HG02981 (cell line): ENCODE measurements around the gene HOXA7.

ENCODE experiments used
- ATAC-seq: cut with Tn5 transposase; IDR thresholded peaks from one replicate; pipeline ENCODE4 v1.9.1; 2021; ENCODE audit warnings: mild to moderate bottlenecking, moderate library complexity; ENCODE audit not compliant: unreplicated experiment

The HOXA7 gene

DNA sequence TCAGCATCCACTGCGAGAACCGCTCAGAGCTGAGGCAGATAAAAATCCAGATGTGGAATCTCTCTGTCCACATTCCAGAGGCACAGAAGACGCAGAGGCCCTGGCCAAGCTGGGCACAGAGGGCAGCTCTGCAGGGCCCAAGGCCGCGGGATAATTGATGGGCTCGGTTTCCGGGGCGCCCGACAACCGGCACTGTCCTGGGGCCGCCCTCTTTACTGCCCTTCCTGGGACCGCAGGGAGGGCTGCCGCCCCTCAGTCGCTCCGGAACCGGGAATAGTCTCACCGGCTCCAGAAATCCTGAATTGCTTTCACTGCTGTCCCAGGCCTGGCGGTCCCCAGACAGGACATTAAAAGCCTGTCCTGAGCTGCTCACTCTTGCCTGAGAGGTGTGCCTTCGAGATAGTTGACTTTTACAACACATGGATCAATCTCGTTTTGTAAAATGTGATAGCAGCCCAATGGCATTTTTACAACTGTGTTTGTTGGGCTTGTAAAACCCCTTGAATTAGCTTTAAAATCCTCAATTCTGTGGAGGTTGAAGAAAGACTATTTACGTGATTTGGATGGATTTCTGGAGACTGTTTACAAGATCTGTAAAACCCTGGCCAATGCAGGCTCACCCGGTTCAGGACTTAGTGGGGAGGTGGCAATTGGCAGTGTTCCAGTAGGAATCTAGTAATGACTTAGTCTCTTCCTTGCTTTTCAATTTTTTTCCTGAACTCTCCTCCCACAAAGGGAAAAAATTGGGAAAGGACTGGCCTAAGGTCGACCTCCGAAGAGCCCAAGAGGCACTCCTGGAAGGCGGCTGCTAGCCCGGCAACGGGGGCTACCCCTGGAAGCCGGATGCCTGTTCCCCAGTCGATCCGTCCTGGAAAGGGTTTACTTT lies 7.5 kb downstream of the HOXA7 start:
- no peak for ATAC-seq

DNA sequence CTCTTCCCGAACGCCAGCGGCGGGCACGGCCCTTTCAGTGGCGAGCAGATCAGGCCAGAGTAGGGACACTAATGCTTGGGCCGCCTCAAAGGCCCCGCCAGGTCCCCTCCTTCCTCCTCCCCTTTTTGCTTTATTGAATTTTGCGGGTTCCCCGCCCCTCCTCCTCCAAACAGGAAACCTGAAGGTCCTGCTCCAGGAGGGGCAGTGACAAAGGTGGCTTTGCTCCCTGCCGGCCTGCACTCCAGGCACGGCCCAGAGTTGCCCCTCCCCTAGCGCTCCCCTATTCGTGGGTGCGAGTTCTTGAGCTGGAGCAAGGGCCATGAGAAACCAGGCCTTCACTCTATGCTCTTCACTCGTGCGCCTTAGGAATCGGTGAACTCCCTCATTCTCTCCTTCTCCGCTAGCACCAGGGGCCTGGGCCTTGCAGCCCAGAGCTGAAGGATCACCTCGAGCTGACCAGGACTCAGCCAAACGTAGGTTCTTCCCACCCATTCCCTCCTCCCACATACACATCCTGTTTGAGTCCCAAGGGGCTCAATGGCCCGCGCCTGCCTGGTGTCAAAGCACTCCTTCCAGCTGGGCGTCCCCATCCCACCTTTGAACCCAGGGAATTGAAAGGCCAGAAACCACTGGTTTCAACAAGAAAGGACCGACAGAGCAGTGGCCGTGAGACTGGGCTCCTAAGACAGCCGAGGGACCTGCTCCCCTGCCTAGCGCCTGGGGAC lies 8.3 kb downstream of the HOXA7 start:
- ATAC-seq = no peak

DNA sequence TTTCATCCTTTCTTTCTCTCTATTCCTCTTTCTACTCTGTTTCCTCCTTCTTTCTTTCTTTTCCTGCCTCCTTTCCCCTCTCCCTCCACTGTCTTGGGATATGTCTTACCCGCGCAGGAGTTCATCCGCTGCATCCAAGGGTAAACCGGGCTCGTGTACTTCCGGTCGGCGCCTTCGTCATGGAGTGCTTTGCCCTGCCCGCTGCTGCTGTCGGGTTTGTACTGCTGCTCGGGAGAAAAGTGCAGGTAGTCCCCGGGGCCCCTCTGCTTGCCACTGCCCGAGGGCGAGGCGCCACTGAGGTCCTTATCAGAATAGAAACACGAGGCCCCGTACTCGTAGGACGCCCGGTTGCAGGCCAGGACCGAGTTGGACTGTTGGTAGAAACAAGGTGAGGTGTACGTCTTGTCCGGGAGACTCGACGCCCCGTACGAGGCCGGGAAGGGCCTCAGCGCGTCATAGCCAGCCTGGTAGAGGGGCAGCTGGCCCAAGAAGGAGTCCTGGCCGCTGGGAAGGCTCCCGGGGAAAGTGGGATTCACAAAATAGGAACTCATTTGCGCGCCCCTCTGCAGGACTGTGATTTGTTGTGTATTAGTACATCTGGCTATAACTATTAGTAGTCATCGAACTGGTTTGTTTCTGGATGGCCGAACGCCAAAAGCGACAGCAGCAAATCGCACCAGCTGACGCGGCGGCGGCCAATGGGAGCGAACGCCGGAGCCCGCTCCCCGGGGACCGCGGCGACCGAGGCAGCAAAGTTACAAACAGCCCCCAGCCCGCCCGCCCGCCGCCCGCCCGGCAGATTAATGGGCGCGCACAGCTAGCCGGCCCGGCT lies 9.1 kb downstream of the HOXA7 start, which contains the start of gene HOXA6:
Gene HOXA6, minus strand, starts transcription at position 576 of the 832 bp plus-strand sequence. Its CDS starts 25 bp downstream, at position 551.
- ATAC-seq = no peak

DNA sequence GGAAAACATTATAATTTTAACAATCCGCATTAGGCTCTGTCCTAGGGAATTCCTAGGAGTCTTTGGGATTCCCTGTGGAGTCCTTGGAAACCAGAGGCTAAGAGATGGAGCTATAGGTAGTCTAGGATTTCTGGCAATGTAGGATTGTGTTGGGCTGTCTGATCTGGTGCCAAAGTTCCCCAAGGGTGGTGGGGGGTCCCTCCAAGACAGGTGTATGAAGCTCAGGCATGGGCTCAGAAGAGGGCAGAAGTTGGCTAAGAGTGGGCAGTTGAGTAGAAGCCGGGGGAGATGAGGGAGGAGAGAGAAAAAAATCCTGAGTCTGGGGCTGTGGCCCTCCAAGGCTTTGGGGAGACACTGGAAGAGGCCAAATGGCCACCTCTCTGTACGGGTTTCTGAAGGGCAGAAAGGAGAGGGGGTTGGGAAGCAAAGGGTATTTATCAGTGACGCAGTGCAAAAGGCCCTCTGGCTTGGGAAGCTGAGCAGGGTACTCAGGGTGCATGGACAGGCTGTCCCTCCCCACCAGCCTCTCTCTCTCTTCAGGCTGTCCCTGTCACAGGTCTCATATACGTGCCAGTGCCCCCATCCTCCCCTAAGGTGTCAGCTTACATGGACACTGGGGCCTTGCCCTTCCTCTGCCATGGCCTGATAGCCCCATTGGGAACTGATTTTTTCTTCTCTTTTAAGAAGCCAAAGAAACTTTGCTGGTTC lies 9.8 kb downstream of the HOXA7 start:
- ATAC-seq = no peak

DNA sequence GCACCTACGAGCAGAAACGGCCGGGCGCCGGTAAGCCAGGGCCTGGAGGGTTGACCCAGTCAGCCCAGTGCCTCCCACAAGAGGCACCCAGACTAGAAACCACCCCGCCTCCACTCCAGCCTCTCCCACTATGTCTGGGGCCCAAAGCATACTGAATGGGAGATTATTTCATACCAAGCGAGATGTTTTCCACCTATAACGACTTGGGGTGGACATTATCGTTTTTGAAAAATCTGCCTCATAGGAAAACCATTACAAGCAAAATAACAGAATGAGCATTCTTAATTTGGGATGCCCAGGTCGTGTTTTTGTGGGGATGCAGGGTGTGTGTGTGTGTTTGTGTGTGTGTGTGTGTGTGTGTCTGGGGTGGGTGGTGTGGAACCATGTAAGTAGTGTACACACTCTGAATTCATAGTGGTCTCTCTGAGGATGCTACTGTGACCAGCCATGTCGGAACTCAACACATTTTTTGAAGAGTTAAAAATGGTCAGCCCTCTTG lies 10.5 kb downstream of the HOXA7 start:
- no peak for ATAC-seq

DNA sequence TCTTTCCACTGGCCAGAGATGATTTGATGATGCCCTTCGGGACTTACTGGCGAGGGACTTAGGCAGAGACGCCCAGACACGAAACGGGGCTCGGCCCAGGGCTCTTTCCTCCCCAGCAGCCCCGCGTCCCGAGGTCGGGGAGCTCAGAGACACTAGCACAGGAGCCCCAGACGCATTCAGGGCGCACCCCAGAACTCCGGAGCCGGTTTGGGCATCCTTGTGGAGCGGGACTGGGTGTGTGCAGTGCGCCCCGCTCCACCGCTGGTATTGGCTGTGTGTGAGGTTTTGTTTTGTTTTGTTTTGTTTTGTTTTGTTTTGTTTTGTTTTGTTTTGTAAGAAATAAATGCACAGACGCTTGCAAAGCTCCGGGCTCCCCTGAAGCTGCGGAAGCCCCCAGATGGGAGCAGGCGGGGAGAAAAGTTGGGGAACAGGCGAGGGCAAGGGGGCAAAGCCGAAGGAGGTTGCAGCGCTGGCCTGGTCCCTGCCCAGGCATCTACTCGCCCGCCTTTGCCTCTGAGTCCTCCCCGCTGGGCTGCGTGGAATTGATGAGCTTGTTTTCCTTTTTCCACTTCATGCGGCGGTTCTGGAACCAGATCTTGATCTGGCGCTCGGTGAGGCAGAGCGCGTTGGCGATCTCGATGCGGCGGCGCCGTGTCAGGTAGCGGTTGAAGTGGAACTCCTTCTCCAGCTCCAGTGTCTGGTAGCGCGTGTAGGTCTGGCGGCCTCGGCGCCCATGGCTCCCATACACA lies 11.1 kb downstream of the HOXA7 start:
- no peak for ATAC-seq

DNA sequence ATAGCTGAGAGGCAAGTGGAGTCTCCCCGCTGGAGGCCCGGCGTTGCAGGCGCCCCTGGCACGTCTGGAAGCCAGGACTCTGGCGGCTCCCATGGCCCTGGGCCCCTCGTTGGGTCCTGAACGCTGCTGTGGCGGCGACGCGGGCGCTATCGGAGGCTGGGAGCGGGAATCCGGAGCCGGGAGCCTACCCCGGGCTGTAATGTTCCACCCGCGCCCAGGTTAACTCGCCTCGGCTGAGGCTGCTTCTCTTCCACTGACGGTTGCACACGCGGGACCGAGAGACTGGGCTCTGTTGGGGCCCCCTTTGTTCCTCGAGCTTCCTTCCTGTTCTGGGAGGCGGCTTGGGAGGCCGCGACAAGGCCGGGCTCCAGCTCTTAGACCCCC lies 11.7 kb downstream of the HOXA7 start:
- ATAC-seq = no peak

DNA sequence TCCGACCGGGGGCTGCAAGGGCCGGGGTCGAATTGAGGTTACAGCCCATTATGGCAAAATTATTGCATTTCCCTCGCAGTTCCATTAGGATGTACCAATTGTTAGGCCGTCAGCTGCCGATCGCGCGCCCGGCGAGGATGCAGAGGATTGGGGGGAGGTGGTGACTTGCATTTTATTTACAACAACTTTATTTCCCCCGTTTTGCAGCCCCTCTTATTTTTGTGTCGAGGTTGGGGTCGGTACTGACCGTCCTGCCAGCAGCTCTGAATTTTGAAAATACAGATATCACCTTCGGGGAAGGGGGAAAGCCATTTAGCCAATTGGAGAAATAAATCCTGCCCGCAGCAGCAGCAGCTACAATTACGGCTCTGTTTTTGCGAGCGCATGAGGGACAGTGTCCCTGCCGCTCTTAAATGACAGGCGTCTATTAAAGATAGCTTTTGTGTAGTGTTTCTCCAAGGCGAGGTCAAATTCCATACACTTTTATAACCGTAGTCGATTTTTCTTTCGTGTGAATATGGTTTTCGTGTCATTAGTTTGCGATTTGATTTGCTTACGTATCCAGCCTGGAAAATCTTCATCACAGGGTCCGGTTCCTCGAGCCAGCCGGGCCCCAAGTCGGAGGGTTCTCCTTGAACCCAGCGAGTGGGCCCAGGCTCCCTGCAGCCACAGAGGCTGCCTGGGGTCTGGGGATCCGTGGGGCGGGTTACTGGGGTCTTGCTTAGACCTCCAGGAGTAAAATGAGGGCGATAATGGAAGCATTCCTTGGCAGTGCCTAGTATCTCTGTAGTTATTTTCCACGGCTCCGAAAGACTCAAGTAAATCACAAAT lies 12.3 kb downstream of the HOXA7 start:
- ATAC-seq = no peak

DNA sequence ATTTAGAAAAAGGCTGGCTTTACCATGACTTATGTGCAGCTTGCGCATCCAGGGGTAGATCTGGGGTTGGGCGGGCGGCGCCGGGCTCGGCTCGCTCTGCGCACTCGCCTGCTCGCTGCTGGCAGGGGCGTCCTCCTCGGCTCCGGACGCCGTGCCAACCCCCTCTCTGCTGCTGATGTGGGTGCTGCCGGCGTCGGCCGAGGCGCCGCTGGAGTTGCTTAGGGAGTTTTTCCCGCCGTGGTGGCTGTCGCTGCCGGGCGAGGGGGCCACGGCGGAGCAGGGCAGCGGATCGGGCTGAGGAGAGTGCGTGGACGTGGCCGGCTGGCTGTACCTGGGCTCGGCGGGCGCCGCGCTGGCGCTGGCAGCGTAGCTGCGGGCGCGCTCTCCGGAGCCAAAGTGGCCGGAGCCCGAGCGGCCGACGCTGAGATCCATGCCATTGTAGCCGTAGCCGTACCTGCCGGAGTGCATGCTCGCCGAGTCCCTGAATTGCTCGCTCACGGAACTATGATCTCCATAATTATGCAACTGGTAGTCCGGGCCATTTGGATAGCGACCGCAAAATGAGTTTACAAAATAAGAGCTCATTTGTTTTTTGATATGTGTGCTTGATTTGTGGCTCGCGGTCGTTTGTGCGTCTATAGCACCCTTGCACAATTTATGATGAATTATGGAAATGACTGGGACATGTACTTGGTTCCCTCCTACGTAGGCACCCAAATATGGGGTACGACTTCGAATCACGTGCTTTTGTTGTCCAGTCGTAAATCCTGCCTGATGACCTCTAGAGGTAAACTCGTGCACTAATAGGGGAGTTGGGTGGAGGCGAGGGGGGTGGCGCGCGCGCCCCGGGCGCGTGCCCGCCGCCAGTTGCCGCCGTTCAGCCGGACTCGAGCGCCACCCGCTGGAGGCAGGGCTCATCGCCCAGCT lies 13.2 kb downstream of the HOXA7 start, which contains the start of gene HOXA5:
Gene HOXA5, minus strand, starts transcription at position 659 of the 927 bp plus-strand sequence. Its CDS starts 74 bp downstream, at position 585.
- no peak for ATAC-seq

DNA sequence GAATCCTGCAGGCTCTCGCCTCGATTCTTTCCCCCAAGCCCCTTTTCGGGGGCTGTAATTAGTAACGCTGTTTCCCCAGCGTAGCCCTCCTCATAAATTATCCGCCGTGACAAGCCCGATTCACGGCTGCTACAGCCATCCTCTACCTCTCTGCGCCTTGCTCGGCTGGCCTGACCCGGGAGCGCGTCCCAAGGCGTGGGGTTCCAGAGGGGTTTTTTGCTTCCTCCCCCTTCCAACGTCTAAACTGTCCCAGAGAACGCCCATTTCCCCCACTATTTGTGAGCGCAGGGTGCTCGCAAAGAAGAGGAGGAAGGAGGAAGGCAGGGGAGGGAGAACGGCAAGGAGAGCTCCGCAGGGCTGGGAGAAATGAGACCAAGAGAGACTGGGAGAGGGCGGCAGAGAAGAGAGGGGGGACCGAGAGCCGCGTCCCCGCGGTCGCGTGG lies 13.9 kb downstream of the HOXA7 start:
- ATAC-seq = no peak

DNA sequence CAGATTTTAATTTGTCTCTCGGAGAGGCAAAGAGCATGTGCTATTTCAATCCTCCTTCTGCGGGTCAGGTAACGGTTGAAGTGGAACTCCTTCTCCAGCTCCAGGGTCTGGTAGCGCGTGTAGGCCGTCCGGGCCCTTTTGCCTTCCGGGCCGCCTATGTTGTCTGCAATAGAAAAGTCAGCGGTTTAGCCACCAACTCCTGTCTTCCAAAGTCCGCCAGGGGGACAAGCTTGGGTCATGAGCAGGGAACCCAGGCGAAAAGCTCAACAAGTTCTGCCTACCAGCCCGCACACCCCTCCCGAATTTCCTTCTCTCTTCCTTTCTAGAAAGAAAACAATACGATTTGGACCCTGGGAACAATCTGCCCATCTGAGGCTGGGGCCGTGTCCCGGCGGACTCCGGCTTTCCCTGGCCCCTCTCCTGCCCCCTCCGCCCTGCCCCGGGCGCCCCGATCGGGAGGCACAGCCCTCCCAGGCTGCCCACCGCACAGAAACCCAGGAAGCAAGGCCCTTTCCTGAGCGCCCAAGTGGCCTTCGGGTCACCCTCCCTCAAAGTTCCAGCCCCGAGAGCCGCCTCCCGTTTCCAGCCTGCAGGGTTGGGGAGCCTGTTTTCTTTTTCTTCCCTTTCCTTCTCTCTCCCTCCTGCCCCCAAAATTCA lies 14.4 kb downstream of the HOXA7 start:
- ATAC-seq = no peak

DNA sequence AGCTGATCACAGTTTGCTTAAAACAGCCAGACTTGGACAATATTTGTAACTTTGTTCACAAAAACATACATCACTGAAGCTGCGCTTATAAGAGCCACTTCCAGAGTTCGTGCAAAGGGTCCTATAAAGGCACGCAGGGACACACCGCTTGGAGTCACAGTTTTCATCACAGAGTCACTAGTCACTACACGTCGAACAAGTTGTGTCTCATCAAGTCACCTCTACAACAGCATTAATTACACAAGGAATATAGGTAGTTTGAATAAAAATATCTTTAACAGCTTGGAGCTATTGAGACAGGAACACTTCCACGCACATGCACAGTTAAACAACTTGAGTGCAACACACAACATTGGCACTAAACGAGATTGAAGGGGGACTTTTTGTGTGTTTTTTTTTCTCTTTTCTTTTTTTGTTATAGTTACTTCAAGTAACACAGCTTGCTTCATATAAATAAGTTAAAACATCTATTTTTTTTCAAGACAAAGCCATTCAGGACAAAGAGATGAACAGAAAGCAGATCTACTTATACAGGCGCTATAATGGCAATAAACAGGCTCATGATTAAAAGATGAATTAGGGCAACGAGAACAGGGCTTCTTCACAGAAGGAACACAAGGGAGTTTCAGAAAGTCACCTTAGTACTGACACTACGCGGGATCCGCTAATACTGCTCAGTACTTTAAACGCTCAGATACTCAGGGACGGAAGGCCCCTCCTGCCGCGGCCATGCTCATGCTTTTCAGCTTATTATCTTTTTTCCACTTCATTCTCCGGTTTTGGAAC lies 15.1 kb downstream of the HOXA7 start:
- no peak for ATAC-seq

DNA sequence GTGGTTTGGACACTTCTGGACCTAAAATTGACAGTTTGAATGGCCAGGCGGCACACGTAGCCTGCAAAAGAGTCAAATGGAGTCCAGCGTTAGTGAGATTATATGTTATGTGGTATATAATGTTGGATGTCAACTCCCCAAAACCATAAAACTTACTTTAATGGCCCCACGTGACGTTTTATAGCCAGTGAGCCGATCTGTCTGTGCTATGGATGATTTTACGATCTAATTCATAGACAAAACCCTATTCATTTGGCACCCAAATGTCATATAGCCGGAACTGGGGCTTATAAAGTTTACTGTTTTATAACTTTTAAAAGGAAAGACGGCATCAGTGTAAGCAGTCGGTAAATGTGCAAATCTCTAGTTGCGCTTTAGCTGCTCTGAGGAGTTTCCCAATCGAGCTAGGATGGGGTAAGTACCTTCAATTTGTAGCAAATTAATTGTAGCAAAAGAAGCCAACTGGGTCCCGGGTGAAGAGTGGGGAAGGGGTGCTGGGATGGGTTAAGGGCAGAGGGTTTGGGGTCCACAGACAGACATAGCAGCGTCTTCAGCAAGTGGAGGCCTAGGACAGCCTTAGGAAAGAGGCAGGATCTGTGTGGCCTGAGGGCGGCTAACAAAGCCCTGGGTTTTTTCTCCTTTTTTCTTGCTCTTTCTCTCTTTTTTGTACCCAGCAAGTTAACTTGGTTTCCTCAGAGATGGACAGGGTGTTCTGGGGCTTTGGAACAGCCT lies 16.2 kb downstream of the HOXA7 start:
- no peak for ATAC-seq

DNA sequence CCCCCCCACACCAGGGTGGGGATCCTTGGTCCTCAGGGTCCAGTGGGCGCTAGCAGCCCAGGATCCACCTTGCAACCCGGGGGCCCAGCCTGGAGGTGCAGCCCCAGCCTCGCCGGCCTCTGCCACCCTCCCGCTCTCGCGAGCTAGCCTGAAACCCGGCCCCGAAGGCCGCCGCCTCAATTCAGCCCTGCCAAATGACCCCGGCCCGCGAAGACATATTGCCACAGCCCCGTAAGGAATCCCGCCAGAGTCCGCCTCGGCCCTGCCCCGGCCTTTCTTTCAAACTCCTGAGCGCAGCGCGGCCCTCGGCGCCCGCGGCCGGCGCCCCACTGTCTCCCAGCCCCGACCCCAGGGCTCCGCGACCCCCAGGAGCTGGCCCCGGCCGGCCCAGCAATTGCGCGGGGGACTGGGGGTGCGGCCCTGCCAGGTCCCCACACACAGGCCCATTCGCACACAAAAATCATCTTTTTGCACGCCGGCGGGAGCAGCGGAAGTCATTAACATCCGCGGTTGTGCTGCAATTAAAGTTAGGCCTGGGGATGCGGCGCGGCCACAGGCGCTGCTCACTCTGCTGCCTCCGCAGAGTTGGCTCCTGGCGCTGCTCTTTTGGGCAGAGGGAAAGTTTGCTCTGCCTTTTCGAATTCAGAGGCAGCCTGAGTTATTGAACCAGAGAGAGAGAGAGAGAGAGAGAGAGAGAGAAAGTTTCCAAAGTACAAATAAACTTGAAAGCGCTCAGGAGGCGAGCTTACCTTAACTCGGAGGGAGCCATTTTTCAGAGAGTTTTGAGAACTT lies 16.9 kb downstream of the HOXA7 start:
- ATAC-seq = no peak

DNA sequence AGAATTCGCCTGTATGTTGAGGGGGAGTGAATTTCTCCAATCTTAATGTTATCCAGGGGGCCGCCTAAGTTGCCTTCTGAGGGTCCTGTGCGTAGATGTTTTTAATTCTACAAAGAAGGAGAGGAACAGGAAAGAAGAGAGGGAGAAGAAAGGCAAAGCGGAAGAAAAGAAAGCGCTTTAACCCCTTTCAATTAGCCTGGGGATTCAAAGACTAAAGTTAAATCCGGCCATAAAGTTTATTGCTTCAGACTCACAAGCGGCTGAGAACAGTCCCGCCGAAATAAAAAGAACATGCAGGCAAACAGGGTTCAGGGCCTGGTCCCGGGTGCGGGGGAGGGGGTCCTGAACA lies 17.5 kb downstream of the HOXA7 start:
- no peak for ATAC-seq
